Measurements from ENCODE around the gene INSIG1.

The INSIG1 gene

GRCh38 chr7:155349601-155350331 lies 52.1 kb downstream of the INSIG1 start (continued):
- no peak for TF ChIP-seq PRDM4 (tag by site-specific recombination; IDR thresholded peaks at IDR 0.05)
- no peak for TF ChIP-seq ZNF776 (tag by site-specific recombination; IDR thresholded peaks at IDR 0.05; ENCODE audit: borderline replicate concordance)
- no peak for TF ChIP-seq EGR2 (tag by site-specific recombination; IDR thresholded peaks at IDR 0.05; ENCODE audit: low read depth)
- no peak for TF ChIP-seq ZNF292 (tag by site-specific recombination; IDR thresholded peaks at IDR 0.05; ENCODE audit: borderline replicate concordance, low read depth)
- TF ChIP-seq, protein P1, sequence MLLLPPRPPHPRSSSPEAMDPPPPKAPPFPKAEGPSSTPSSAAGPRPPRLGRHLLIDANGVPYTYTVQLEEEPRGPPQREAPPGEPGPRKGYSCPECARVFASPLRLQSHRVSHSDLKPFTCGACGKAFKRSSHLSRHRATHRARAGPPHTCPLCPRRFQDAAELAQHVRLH (tag by site-specific recombination; IDR thresholded peaks at IDR 0.05): no peak
- TF ChIP-seq ZNF843 (tag by site-specific recombination; IDR thresholded peaks at IDR 0.05): no peak
- no peak for TF ChIP-seq ZNF704 (tag by site-specific recombination; IDR thresholded peaks at IDR 0.05)

GRCh38 chr7:155351120-155351870 lies 53.6 kb downstream of the INSIG1 start:
- ChIA-PET CTCF (interaction anchor here (0.7 kb wide), 1 partner anchor 341 kb away, joined by 3 read pairs; no protein-coding TSS in a partner anchor), POLR2A (no interaction called here)
- Histone ChIP-seq H3K4me3 (ENCODE audit: low read depth, low read length) (no peak overlapping the region), H3K36me3 (ENCODE audit: control insufficient read depth in 2 of 2, insufficient read depth in 1 of 2, low read length in 2 of 2) (no peaks in the 10 kb centered on the region), H3K9me3 (ENCODE audit: control insufficient read depth, insufficient read depth, low read depth, low read length) (no peaks in the 10 kb centered on the region), H3K27ac (ENCODE audit: extremely low read depth, low read depth, low read length) (no peak overlapping the region), H3K4me1 (ENCODE audit: control insufficient read depth, insufficient read depth, low read length) (no peaks in the 10 kb centered on the region)
- TF ChIP-seq ZNF473 (tag by site-specific recombination; IDR thresholded peaks at IDR 0.05) (no peak), ZXDB (tag by site-specific recombination; IDR thresholded peaks at IDR 0.05) (no peak)

DNA sequence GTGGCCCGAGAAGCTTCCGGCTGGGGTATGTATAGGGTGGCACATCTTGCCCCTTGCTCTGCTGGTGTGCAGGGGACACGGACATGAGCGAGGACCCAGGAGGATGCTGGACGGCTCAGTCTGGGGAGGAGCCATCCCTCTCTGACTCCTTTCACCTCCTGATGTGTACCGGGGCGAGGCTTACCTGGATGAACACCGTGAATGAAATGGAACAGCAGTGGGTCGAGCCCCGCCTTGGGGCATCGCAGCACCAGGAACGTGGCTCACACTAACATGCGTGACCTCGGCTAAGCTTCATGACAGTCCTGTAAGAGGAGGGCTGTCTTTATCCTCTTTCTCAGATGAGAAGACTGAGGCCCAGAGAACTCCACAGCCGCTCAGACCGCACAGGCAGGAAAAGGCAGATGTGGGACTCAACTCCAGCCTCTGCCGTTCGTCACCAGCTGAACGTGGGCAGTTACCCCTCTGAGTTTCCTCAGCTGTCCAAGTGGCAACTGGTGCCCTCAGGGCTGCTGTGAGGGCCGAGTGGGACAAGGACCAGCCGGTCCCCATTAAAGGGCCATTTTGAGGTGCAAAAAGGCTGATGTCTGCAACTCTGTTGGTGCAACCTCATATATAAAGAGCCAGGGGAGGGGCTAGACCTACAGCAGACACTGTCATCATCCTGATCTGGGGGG lies 54.5 kb downstream of the INSIG1 start:
- Histone ChIP-seq H3K4me1 (ENCODE audit: control insufficient read depth, insufficient read depth, low read length) (no peaks in the 10 kb centered on the region), H3K4me3 (ENCODE audit: low read depth, low read length) (no peak overlapping the region), H3K9me3 (ENCODE audit: control insufficient read depth, insufficient read depth, low read depth, low read length) (no peaks in the 10 kb centered on the region), H3K27ac (ENCODE audit: extremely low read depth, low read depth, low read length) (no peak overlapping the region), H3K36me3 (ENCODE audit: control insufficient read depth in 2 of 2, insufficient read depth in 1 of 2, low read length in 2 of 2) (no peaks in the 10 kb centered on the region)
- ChIA-PET POLR2A (no interaction called here), CTCF (interaction anchor here (0.7 to 1.4 kb wide), 2 partner anchors 342 to 425 kb away, joined by 3 to 5 read pairs; no protein-coding TSS in a partner anchor)
- TF ChIP-seq ZBTB21 (tag by site-specific recombination; IDR thresholded peaks at IDR 0.05): no peak
- TF ChIP-seq, protein P2, sequence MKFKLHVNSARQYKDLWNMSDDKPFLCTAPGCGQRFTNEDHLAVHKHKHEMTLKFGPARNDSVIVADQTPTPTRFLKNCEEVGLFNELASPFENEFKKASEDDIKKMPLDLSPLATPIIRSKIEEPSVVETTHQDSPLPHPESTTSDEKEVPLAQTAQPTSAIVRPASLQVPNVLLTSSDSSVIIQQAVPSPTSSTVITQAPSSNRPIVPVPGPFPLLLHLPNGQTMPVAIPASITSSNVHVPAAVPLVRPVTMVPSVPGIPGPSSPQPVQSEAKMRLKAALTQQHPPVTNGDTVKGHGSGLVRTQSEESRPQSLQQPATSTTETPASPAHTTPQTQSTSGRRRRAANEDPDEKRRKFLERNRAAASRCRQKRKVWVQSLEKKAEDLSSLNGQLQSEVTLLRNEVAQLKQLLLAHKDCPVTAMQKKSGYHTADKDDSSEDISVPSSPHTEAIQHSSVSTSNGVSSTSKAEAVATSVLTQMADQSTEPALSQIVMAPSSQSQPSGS (tag by site-specific recombination; IDR thresholded peaks at IDR 0.05; ENCODE audit: low read depth): no peak
- no peak for TF ChIP-seq ZBTB10 (tag by site-specific recombination; IDR thresholded peaks at IDR 0.05)
- TF ChIP-seq ZNF184 (tag by site-specific recombination; IDR thresholded peaks at IDR 0.05): no peak
- no peak for TF ChIP-seq ZNF24 (tag by site-specific recombination; IDR thresholded peaks at IDR 0.05)
- TF ChIP-seq, protein P3, sequence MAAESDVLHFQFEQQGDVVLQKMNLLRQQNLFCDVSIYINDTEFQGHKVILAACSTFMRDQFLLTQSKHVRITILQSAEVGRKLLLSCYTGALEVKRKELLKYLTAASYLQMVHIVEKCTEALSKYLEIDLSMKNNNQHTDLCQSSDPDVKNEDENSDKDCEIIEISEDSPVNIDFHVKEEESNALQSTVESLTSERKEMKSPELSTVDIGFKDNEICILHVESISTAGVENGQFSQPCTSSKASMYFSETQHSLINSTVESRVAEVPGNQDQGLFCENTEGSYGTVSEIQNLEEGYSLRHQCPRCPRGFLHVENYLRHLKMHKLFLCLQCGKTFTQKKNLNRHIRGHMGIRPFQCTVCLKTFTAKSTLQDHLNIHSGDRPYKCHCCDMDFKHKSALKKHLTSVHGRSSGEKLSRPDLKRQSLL (tag by site-specific recombination; IDR thresholded peaks at IDR 0.05): no peak
- no peak for TF ChIP-seq ZNF202 (tag by site-specific recombination; IDR thresholded peaks at IDR 0.05; ENCODE audit: borderline replicate concordance)
- TF ChIP-seq ZNF426 (tag by site-specific recombination; IDR thresholded peaks at IDR 0.05): no peak
- no peak for TF ChIP-seq ZNF416 (tag by site-specific recombination; IDR thresholded peaks at IDR 0.05)
- TF ChIP-seq ZNF211 (tag by site-specific recombination; IDR thresholded peaks at IDR 0.05; ENCODE audit: low read depth): no peak
- TF ChIP-seq ZNF776 (tag by site-specific recombination; IDR thresholded peaks at IDR 0.05; ENCODE audit: borderline replicate concordance): no peak
- TF ChIP-seq ZFHX2 (tag by site-specific recombination; conservative IDR thresholded peaks at IDR 0.05): no peak
- no peak for TF ChIP-seq ZNF133 (tag by site-specific recombination; IDR thresholded peaks at IDR 0.05)
